Lower lobe of right lung (tissue), 2 donors: ENCODE results near the gene NCR3LG1. TPM values are rescaled to one million over a fixed set of nuclear protein-coding genes. Genes with fewer than 3 reads are reported as not detected.

Source experiments
- ATAC-seq, 2 donors: fragments of 200-7000 bp; cut with Tn5 transposase; one replicate each; pipeline ENCODE4 v1.9.1; 2020 to 2022; ENCODE audit warnings: mild to moderate bottlenecking in 2 of 2, moderate library complexity in 2 of 2
- DNase-seq: peaks from one replicate; pipeline ENCODE4 v3.0.0-alpha.2; 2020
- H3K27ac ChIP-seq: fragments of 200-600 bp; one replicate; pipeline ENCODE4 v1.8.0; 2022
- H3K27me3 ChIP-seq: fragments of 200-600 bp; one replicate; pipeline ENCODE4 v1.8.0; 2022; ENCODE audit warnings: low read depth
- H3K36me3 ChIP-seq: fragments of 200-600 bp; one replicate; pipeline ENCODE4 v1.8.0; 2022; ENCODE audit warnings: mild to moderate bottlenecking
- H3K4me1 ChIP-seq: fragments of 200-600 bp; one replicate; pipeline ENCODE4 v1.8.0; 2022
- H3K4me3 ChIP-seq: fragments of 200-600 bp; one replicate; pipeline ENCODE4 v1.8.0; 2022; ENCODE audit warnings: mild to moderate bottlenecking
- H3K9me3 ChIP-seq: fragments of 200-600 bp; one replicate; pipeline ENCODE4 v1.8.0; 2022
- intact Hi-C: fragments of 100-400 bp; cut with DNase I; formaldehyde crosslinking; loops from one replicate; pipeline ENCODE4 v1.11.0; 2022
- total RNA-seq: library from RNA; stranded (reverse); fragmentation: NEBNext Ultra II Directional; extraction: Animal tissue kit (Norgen Biotek cat#: 25700); gene quantifications from one replicate; pipeline ENCODE4 v1.2.1, GENCODE V29; 2021
- TF ChIP-seq, protein P1 (sequence below): fragments of 200-600 bp; IDR thresholded peaks from one replicate; pipeline ENCODE4 v1.8.0; 2022; ENCODE audit warnings: antibody characterized with exemption, mild to moderate bottlenecking
- donor health status: DM: no; HTN: yes; CAD: no; lungs with severe emphysema.

NCR3LG1 gene
- total RNA-seq, 1 donor from 2014 or later, result 3.2 TPM

GRCh38 chr11:17389957-17390649, 38.5 kb downstream of the NCR3LG1 start:
- peaks cover 8% of the 10 kb centered on the region for H3K27me3 ChIP-seq
- TF ChIP-seq, protein P1, sequence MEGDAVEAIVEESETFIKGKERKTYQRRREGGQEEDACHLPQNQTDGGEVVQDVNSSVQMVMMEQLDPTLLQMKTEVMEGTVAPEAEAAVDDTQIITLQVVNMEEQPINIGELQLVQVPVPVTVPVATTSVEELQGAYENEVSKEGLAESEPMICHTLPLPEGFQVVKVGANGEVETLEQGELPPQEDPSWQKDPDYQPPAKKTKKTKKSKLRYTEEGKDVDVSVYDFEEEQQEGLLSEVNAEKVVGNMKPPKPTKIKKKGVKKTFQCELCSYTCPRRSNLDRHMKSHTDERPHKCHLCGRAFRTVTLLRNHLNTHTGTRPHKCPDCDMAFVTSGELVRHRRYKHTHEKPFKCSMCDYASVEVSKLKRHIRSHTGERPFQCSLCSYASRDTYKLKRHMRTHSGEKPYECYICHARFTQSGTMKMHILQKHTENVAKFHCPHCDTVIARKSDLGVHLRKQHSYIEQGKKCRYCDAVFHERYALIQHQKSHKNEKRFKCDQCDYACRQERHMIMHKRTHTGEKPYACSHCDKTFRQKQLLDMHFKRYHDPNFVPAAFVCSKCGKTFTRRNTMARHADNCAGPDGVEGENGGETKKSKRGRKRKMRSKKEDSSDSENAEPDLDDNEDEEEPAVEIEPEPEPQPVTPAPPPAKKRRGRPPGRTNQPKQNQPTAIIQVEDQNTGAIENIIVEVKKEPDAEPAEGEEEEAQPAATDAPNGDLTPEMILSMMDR, result no peak
- DNase-seq (no peak), ATAC-seq (no peak)
- H3K27ac ChIP-seq, result no peak overlapping the region
- no peaks in the 10 kb centered on the region for H3K36me3 ChIP-seq
- peaks cover 11% of the 10 kb centered on the region for H3K4me1 ChIP-seq
- H3K4me3 ChIP-seq, result peak overlapping the region; percentile 47
- no peaks in the 10 kb centered on the region for H3K9me3 ChIP-seq
- intact Hi-C loops, result no loop called here

DNA sequence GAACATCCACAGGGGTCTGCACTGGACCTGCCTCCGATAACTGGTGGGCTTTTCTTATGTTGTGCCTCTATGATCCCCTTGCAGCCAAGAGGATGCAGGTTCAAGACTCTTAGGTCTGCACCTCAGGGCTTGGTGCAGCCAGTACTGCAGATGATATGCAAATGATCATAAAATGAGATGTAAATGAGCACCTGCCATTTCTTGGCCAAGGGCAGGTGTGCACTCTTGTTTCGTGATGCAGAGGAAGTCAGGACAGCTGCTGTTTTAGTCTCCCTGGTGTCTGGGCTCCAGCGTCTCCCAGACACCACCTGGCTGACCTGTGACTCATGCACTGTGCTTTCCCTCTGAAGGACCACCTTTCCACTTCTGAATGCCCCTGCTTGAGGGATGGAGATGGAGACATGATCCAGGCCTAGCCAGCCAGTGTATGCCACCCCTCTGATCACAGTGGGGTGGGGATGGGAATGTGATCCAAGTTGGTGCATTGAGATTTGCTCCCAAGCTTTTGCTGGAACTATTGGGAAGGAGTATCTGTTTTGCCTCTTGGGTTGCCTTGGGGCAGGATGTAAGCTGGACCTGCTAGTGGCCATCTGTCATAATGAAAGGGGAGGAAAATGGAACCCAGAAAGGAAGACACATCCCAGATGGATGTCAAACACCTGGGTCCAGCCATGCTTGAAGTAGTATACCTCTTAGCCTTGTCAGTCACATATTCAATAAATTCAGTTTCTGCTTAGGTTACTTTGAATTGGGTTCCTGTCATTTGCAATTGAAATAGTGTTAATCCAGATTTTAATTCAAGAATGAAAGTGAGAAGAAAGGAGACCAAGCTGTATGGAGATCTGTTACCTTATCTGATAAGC, 40.1 kb downstream of the NCR3LG1 start:
- TF ChIP-seq, protein P1, result no peak
- ATAC-seq, result no peak

DNA sequence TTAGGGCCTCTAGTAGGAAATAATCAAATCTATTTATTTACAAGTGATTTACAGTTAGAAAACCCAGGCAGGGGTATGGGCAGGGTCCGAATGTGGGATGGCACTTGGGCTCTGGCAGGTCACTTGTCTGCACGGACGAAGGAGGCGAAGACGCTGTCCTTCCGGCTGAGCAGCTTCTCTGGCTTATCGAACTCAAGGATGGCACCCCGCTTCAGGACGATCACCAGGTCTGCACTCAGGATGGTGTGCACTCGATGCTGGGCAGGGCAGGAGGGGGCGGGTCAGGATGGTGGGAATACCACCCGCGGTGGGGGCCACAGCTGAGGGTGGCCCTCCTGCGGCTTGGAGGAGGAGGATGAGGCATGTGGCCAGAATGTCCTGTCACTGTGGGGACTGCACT, 41.3 kb downstream of the NCR3LG1 start:
- intact Hi-C loops, result no loop called here
- no peak overlapping the region for H3K27ac ChIP-seq
- TF ChIP-seq, protein P1, result no peak
- peaks cover 5% of the 10 kb centered on the region for H3K4me1 ChIP-seq
- peaks cover 2% of the 10 kb centered on the region for H3K27me3 ChIP-seq
- no peak overlapping the region for H3K4me3 ChIP-seq
- ATAC-seq (no peak), DNase-seq (no peak)
- H3K36me3 ChIP-seq, result no peaks in the 10 kb centered on the region
- no peaks in the 10 kb centered on the region for H3K9me3 ChIP-seq

More for the DNA sequence above, 40.1 kb downstream of the NCR3LG1 start:
- H3K4me1 ChIP-seq, result peaks cover 5% of the 10 kb centered on the region
- no peak overlapping the region for H3K4me3 ChIP-seq
- DNase-seq, result no peak
- H3K27ac ChIP-seq, result no peak overlapping the region
- H3K27me3 ChIP-seq, result peaks cover 8% of the 10 kb centered on the region
- H3K36me3 ChIP-seq, result no peaks in the 10 kb centered on the region
- intact Hi-C loops, result no loop called here
- H3K9me3 ChIP-seq, result no peaks in the 10 kb centered on the region

- H3K36me3 ChIP-seq, result no peaks in the 10 kb centered on the region
- H3K27ac ChIP-seq, result no peak overlapping the region
- no peaks in the 10 kb centered on the region for H3K27me3 ChIP-seq
- ATAC-seq, result no peak
- no peaks in the 10 kb centered on the region for H3K9me3 ChIP-seq
- TF ChIP-seq, protein P1, result no peak
- H3K4me3 ChIP-seq, result no peak overlapping the region
- peaks cover 3% of the 10 kb centered on the region for H3K4me1 ChIP-seq
- no peak for DNase-seq
- intact Hi-C loops, result no loop called here
These were observed 41.9 kb downstream of the NCR3LG1 start for GRCh38 chr11:17393472-17393871.

- H3K27ac ChIP-seq, result no peak overlapping the region
- TF ChIP-seq, protein P1, result no peak
- ATAC-seq (no peak), DNase-seq (no peak)
- intact Hi-C loops, result no loop called here
- H3K9me3 ChIP-seq, result no peaks in the 10 kb centered on the region
- no peak overlapping the region for H3K4me3 ChIP-seq
- H3K4me1 ChIP-seq, result no peaks in the 10 kb centered on the region
- H3K36me3 ChIP-seq, result no peaks in the 10 kb centered on the region
- no peaks in the 10 kb centered on the region for H3K27me3 ChIP-seq
These were observed 43.3 kb downstream of the NCR3LG1 start for GRCh38 chr11:17394743-17395390.
